H9 (cell line): ENCODE results near the gene STK32B. TPM values are rescaled to one million over a fixed set of nuclear protein-coding genes. Genes with fewer than 3 reads are reported as not detected.

Experiments used
- DNase-seq: peaks from one replicate; pipeline ENCODE4 v3.0.0-alpha.2; 2017
- H2AFZ ChIP-seq: one replicate; pipeline ENCODE4 v1.6.1; 2013; ENCODE audit warnings: mild to moderate bottlenecking, low read length, control low read depth, moderate library complexity
- H2AK5ac ChIP-seq: 2 replicates; pipeline ENCODE4 v1.6.1; 2013; ENCODE audit warnings: low read length, control low read depth, mixed read lengths; ENCODE audit not compliant: insufficient read length
- H2BK120ac ChIP-seq: one replicate; pipeline ENCODE4 v1.6.1; 2013; ENCODE audit warnings: low read depth, mild to moderate bottlenecking, low read length, control low read depth, inconsistent platforms; ENCODE audit not compliant: poor library complexity, severe bottlenecking
- H2BK12ac ChIP-seq: 2 replicates; pipeline ENCODE4 v1.6.1; 2013; ENCODE audit warnings: low read length, control low read depth, mixed read lengths, low read depth; ENCODE audit not compliant: insufficient read length
- H2BK15ac ChIP-seq: 2 replicates; pipeline ENCODE4 v1.6.1; 2013; ENCODE audit warnings: low read depth, low read length, control low read depth
- H2BK20ac ChIP-seq: one replicate; pipeline ENCODE4 v1.6.1; 2013; ENCODE audit warnings: low read depth, mild to moderate bottlenecking, low read length, control low read depth, inconsistent platforms; ENCODE audit not compliant: poor library complexity, severe bottlenecking
- H2BK5ac ChIP-seq: 2 replicates; pipeline ENCODE4 v1.6.1; 2013; ENCODE audit warnings: low read length, control low read depth, mixed read lengths; ENCODE audit not compliant: insufficient read length
- H3K14ac ChIP-seq: 2 replicates; pipeline ENCODE4 v1.6.1; 2013; ENCODE audit warnings: low read length, control low read depth; ENCODE audit not compliant: insufficient read depth
- H3K18ac ChIP-seq: 2 replicates; pipeline ENCODE4 v1.6.1; 2013; ENCODE audit warnings: low read depth, mild to moderate bottlenecking, mixed read lengths, low read length, control low read depth; ENCODE audit not compliant: insufficient read length
- H3K23ac ChIP-seq: 2 replicates; pipeline ENCODE4 v1.6.1; 2013; ENCODE audit warnings: low read length, control low read depth, mixed read lengths, low read depth; ENCODE audit not compliant: insufficient read length
- H3K23me2 ChIP-seq: 2 replicates; pipeline ENCODE4 v1.6.1; 2013; ENCODE audit warnings: low read depth, mild to moderate bottlenecking, mixed read lengths, low read length, control low read depth; ENCODE audit not compliant: insufficient read length, poor library complexity, severe bottlenecking
- H3K27ac ChIP-seq: 2 replicates; pipeline ENCODE4 v1.5.1; 2013; ENCODE audit warnings: low read length, control low read depth, mixed read lengths, low read depth; ENCODE audit not compliant: insufficient read length
- H3K27me3 ChIP-seq: 2 replicates; pipeline ENCODE4 v1.6.1; 2013; ENCODE audit warnings: low read length, control low read depth, inconsistent platforms; ENCODE audit not compliant: insufficient read depth
- H3K4ac ChIP-seq: 2 replicates; pipeline ENCODE4 v1.6.1; 2013; ENCODE audit warnings: low read depth, mild to moderate bottlenecking, control low read depth, inconsistent platforms, low read length, moderate library complexity
- H3K4me1 ChIP-seq: 2 replicates; pipeline ENCODE4 v1.6.1; 2013; ENCODE audit warnings: low read length, control low read depth, inconsistent platforms; ENCODE audit not compliant: insufficient read depth
- H3K4me2 ChIP-seq: 2 replicates; pipeline ENCODE4 v1.6.1; 2013; ENCODE audit warnings: low read length, control low read depth, mixed read lengths; ENCODE audit not compliant: insufficient read length, insufficient read depth
- H3K56ac ChIP-seq: 2 replicates; pipeline ENCODE4 v1.6.1; 2013; ENCODE audit warnings: low read depth, mild to moderate bottlenecking, mixed read lengths, low read length, control low read depth; ENCODE audit not compliant: insufficient read length
- H3K79me1 ChIP-seq: 2 replicates; pipeline ENCODE4 v1.6.1; 2013; ENCODE audit warnings: low read depth, mild to moderate bottlenecking, moderate library complexity, low read length, control low read depth, inconsistent platforms; ENCODE audit not compliant: insufficient read depth, poor library complexity, severe bottlenecking
- H3K79me2 ChIP-seq: 2 replicates; pipeline ENCODE4 v1.6.1; 2013; ENCODE audit warnings: low read length, control low read depth, inconsistent platforms; ENCODE audit not compliant: insufficient read depth
- H3K9ac ChIP-seq: 2 replicates; pipeline ENCODE4 v1.6.1; 2013; ENCODE audit warnings: low read length, control low read depth, mixed read lengths; ENCODE audit not compliant: insufficient read length; ENCODE audit errors: extremely low read depth
- H3K9me3 ChIP-seq: one replicate; pipeline ENCODE4 v1.6.1; 2013; ENCODE audit warnings: low read depth, low read length, inconsistent platforms; ENCODE audit not compliant: control insufficient read depth
- H3T11ph ChIP-seq: one replicate; pipeline ENCODE4 v1.6.1; 2013; ENCODE audit warnings: mild to moderate bottlenecking, low read length, control low read depth, inconsistent platforms
- H4K20me1 ChIP-seq: one replicate; pipeline ENCODE4 v1.6.1; 2013; ENCODE audit not compliant: control insufficient read depth, insufficient read length, insufficient read depth
- H4K5ac ChIP-seq: 2 replicates; pipeline ENCODE4 v1.6.1; 2013; ENCODE audit warnings: low read depth, mild to moderate bottlenecking, mixed read lengths, low read length, control low read depth; ENCODE audit not compliant: insufficient read length
- H4K8ac ChIP-seq: replicated peaks from 2 replicates; pipeline ENCODE4 v1.6.1; 2013; ENCODE audit warnings: low read length, control low read depth, mixed read lengths, low read depth; ENCODE audit not compliant: insufficient read length
- H4K91ac ChIP-seq: 2 replicates; pipeline ENCODE4 v1.6.1; 2013; ENCODE audit warnings: low read depth, mild to moderate bottlenecking, moderate library complexity, mixed read lengths, low read length, control low read depth; ENCODE audit not compliant: insufficient read length
- H3K27ac Mint-ChIP-seq, 3 experiments: 2 replicates in 2 of 3; 3 replicates in 1 of 3; pipeline ENCODE4 v1.8.0; 2020 to 2021; ENCODE audit warnings: mixed read lengths in 3 of 3, mild to moderate bottlenecking in 1 of 3, moderate library complexity in 1 of 3
- H3K27me3 Mint-ChIP-seq: 2 replicates; pipeline ENCODE4 v1.8.0; 2021; ENCODE audit warnings: low read depth, mild to moderate bottlenecking, moderate library complexity, mixed read lengths
- H3K36me3 Mint-ChIP-seq, 3 experiments: 2 replicates in 2 of 3; 3 replicates in 1 of 3; pipeline ENCODE4 v1.8.0; 2020 to 2021; ENCODE audit warnings: low read depth in 3 of 3, mixed read lengths in 3 of 3; ENCODE audit not compliant: insufficient read depth in 1 of 3
- H3K4me1 Mint-ChIP-seq, 2 experiments: 2 replicates each; pipeline ENCODE4 v1.8.0; 2020; ENCODE audit warnings: mixed read lengths in 2 of 2
- H3K4me3 Mint-ChIP-seq, 2 experiments: 2 replicates in 1 of 2; 3 replicates in 1 of 2; pipeline ENCODE4 v1.8.0; 2020 to 2021; ENCODE audit warnings: mild to moderate bottlenecking in 2 of 2, mixed read lengths in 2 of 2, moderate library complexity in 1 of 2
- H3K9me3 Mint-ChIP-seq, 2 experiments: 2 replicates in 1 of 2; 3 replicates in 1 of 2; pipeline ENCODE4 v1.8.0; 2020; ENCODE audit warnings: mild to moderate bottlenecking in 2 of 2, mixed read lengths in 2 of 2, moderate library complexity in 1 of 2
- WGBS: extraction: QIAGEN DNeasy Blood & Tissue Kit; methylation state at CpG from one replicate; pipeline ENCODE4 v1.1.7; 2013; ENCODE audit warnings: missing lambda C conversion rate, low lambda C conversion rate, mixed read lengths; ENCODE audit not compliant: insufficient read length; ENCODE audit errors: extremely low coverage; 5-methylcytosine and 5-hydroxymethylcytosine counted together
- total RNA-seq: library from RNA; stranded (reverse); gene quantifications from 2 replicates; pipeline ENCODE4 v1.2.1, GENCODE V29; 2021
- TF ChIP-seq, protein P1 (sequence below): fragments of 200-600 bp; sonication (generic); conservative IDR thresholded peaks from 3 replicates; pipeline ENCODE4 v1.8.0; 2021; ENCODE audit warnings: antibody characterized with exemption, mild to moderate bottlenecking

Gene STK32B
- total RNA-seq, 1 experiment from 2014 or later: 1.0 TPM

DNA sequence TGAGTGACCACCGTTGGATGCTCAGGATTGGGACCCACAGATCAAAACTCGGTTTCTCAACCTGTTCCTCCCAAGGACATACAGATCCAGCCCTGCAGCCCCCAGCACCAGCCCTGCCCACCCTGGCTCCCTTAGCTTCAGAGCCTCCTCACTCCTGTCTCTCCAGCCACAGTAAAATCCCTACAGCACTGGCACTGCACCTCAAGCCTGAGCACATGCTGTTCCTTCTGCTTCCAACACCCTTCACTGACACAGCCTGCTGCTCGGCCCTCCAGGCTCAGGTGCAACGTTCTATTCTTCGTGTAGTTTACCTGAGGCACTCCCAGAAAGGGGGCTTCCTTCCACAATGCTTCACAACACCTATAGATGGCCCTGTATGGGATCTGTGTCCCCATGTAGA lies 493.5 kb downstream of the STK32B start:
- Histone ChIP-seq H3K18ac (no peak overlapping the region), H4K5ac (no peak overlapping the region), H2BK5ac (no peak overlapping the region), H3K56ac (no peak overlapping the region), H3K27ac (no peak overlapping the region), H3K23ac (no peak overlapping the region), H4K8ac (no peak overlapping the region), H4K91ac (no peak overlapping the region), H3K14ac (no peak overlapping the region), H2BK15ac (no peak overlapping the region), H2AFZ (no peak overlapping the region), H3K23me2 (no peaks in the 10 kb centered on the region), H2AK5ac (no peak overlapping the region), H2BK20ac (no peak overlapping the region), H3K9ac (no peak overlapping the region), H3K9me3 (peaks cover 13% of the 10 kb centered on the region), H3K4me1 (no peaks in the 10 kb centered on the region), H3K4ac (no peak overlapping the region), H3K79me2 (no peaks in the 10 kb centered on the region), H3T11ph (no peak overlapping the region), H2BK12ac (no peak overlapping the region), H3K4me2 (no peak overlapping the region), H2BK120ac (no peak overlapping the region), H3K79me1 (no peaks in the 10 kb centered on the region), H3K27me3 (no peaks in the 10 kb centered on the region), H4K20me1 (no peaks in the 10 kb centered on the region)
- H3K36me3 Mint-ChIP-seq: peaks cover 5 to 7% (median 6%) of the 10 kb centered on the region in 3 experiments
- H3K27me3 Mint-ChIP-seq: no peaks in the 10 kb centered on the region
- peaks cover 7 to 12% of the 10 kb centered on the region in 2 experiments for H3K9me3 Mint-ChIP-seq
- TF ChIP-seq, protein P1, sequence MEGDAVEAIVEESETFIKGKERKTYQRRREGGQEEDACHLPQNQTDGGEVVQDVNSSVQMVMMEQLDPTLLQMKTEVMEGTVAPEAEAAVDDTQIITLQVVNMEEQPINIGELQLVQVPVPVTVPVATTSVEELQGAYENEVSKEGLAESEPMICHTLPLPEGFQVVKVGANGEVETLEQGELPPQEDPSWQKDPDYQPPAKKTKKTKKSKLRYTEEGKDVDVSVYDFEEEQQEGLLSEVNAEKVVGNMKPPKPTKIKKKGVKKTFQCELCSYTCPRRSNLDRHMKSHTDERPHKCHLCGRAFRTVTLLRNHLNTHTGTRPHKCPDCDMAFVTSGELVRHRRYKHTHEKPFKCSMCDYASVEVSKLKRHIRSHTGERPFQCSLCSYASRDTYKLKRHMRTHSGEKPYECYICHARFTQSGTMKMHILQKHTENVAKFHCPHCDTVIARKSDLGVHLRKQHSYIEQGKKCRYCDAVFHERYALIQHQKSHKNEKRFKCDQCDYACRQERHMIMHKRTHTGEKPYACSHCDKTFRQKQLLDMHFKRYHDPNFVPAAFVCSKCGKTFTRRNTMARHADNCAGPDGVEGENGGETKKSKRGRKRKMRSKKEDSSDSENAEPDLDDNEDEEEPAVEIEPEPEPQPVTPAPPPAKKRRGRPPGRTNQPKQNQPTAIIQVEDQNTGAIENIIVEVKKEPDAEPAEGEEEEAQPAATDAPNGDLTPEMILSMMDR: no peak
- H3K4me3 Mint-ChIP-seq: no peak overlapping the region
- DNase-seq: no peak
- WGBS: no CpG with 5 or more reads among the region's 5 CpGs
- no peak overlapping the region for H3K27ac Mint-ChIP-seq
- no peaks in the 10 kb centered on the region for H3K4me1 Mint-ChIP-seq
